ENCODE measurements around the gene C1R.

C1R gene

GRCh38 chr12:7096979-7097378 is 4.7 kb upstream of the C1R start:
- Histone ChIP-seq H3K27me3 (ENCODE audit: insufficient read depth, low read length) (peaks cover 5% of the 10 kb centered on the region; the same call in 1 of the 2 replicates), H2AFZ (ENCODE audit: low read length) (no peak overlapping the region), H3K79me2 (ENCODE audit: insufficient read depth, low read length) (no peaks in the 10 kb centered on the region), H3K4me3 (ENCODE audit: low read depth, low read length, poor library complexity, severe bottlenecking) (no peak overlapping the region), H3K9me2 (ENCODE audit: low read depth, low read length) (no peaks in the 10 kb centered on the region), H3K4me2 (ENCODE audit: low read length) (no peak overlapping the region), H3K9me3 (ENCODE audit: low read length) (no peaks in the 10 kb centered on the region), H3K27ac (ENCODE audit: low read depth, low read length, poor library complexity, severe bottlenecking) (no peak overlapping the region), H3F3A (ENCODE audit: insufficient read depth, low read length) (no peaks in the 10 kb centered on the region), H3K4me1 (ENCODE audit: insufficient read depth, low read length, severe bottlenecking) (no peaks in the 10 kb centered on the region), H4K20me1 (ENCODE audit: insufficient read depth, low read length) (no peaks in the 10 kb centered on the region), H3K36me3 (ENCODE audit: insufficient read depth, low read length) (no peaks in the 10 kb centered on the region), H3K9ac (ENCODE audit: low read length) (no peak overlapping the region)
- no peak for TF ChIP-seq EZH2 (IDR thresholded peaks at IDR 0.05; ENCODE audit: borderline replicate concordance, low read length)
- TF ChIP-seq CTCF (IDR thresholded peaks at IDR 0.05; ENCODE audit: low read length): no peak

- no peak overlapping the region for H2AFZ ChIP-seq (ENCODE audit: low read length)
- no peak overlapping the region for H3K4me3 ChIP-seq (ENCODE audit: low read depth, low read length, poor library complexity, severe bottlenecking)
- H3K79me2 ChIP-seq (ENCODE audit: insufficient read depth, low read length): no peaks in the 10 kb centered on the region
- TF ChIP-seq EZH2 (IDR thresholded peaks at IDR 0.05; ENCODE audit: borderline replicate concordance, low read length): no peak
- TF ChIP-seq CTCF (IDR thresholded peaks at IDR 0.05; ENCODE audit: low read length): no peak
- H3F3A ChIP-seq (ENCODE audit: insufficient read depth, low read length): no peaks in the 10 kb centered on the region
- no peaks in the 10 kb centered on the region for H3K4me1 ChIP-seq (ENCODE audit: insufficient read depth, low read length, severe bottlenecking)
- H3K27ac ChIP-seq (ENCODE audit: low read depth, low read length, poor library complexity, severe bottlenecking): no peak overlapping the region
- no peaks in the 10 kb centered on the region for H3K36me3 ChIP-seq (ENCODE audit: insufficient read depth, low read length)
- H3K27me3 ChIP-seq (ENCODE audit: insufficient read depth, low read length): peaks cover 5% of the 10 kb centered on the region; the same call in 1 of the 2 replicates
- H3K4me2 ChIP-seq (ENCODE audit: low read length): no peak overlapping the region
- no peaks in the 10 kb centered on the region for H3K9me2 ChIP-seq (ENCODE audit: low read depth, low read length)
- no peak overlapping the region for H3K9ac ChIP-seq (ENCODE audit: low read length)
- H3K9me3 ChIP-seq (ENCODE audit: low read length): no peaks in the 10 kb centered on the region
- no peaks in the 10 kb centered on the region for H4K20me1 ChIP-seq (ENCODE audit: insufficient read depth, low read length)
Observed at GRCh38 chr12:7096006-7096932, 4.0 kb upstream of the C1R start.

- no peaks in the 10 kb centered on the region for H3K79me2 ChIP-seq (ENCODE audit: insufficient read depth, low read length)
- H3K9me2 ChIP-seq (ENCODE audit: low read depth, low read length): no peaks in the 10 kb centered on the region
- no peaks in the 10 kb centered on the region for H3K4me1 ChIP-seq (ENCODE audit: insufficient read depth, low read length, severe bottlenecking)
- TF ChIP-seq EZH2 (IDR thresholded peaks at IDR 0.05; ENCODE audit: borderline replicate concordance, low read length) (no peak), CTCF (IDR thresholded peaks at IDR 0.05; ENCODE audit: low read length) (no peak)
- no peaks in the 10 kb centered on the region for H3K9me3 ChIP-seq (ENCODE audit: low read length)
- H3K27me3 ChIP-seq (ENCODE audit: insufficient read depth, low read length): peaks cover 5% of the 10 kb centered on the region; the same call in 1 of the 2 replicates
- no peak overlapping the region for H3K9ac ChIP-seq (ENCODE audit: low read length)
- H3K4me2 ChIP-seq (ENCODE audit: low read length): no peak overlapping the region
- H3K36me3 ChIP-seq (ENCODE audit: insufficient read depth, low read length): no peaks in the 10 kb centered on the region
- no peaks in the 10 kb centered on the region for H3F3A ChIP-seq (ENCODE audit: insufficient read depth, low read length)
- no peak overlapping the region for H2AFZ ChIP-seq (ENCODE audit: low read length)
- H3K4me3 ChIP-seq (ENCODE audit: low read depth, low read length, poor library complexity, severe bottlenecking): no peak overlapping the region
- no peaks in the 10 kb centered on the region for H4K20me1 ChIP-seq (ENCODE audit: insufficient read depth, low read length)
- no peak overlapping the region for H3K27ac ChIP-seq (ENCODE audit: low read depth, low read length, poor library complexity, severe bottlenecking)
Observed at GRCh38 chr12:7093892-7094291, 1.6 kb upstream of the C1R start.
